Middle frontal gyrus (tissue), 1 donor: ENCODE data around the gene GALNT18.

ENCODE experiments used
- DNase-seq: peaks from one replicate; pipeline ENCODE4 v3.0.0-alpha.2; 2015; ENCODE audit warnings: low spot score; ENCODE audit errors: extremely low spot score

The GALNT18 gene

GRCh38 chr11:11436715-11437313 is 185.0 kb downstream of the GALNT18 start:
- DNase-seq: no peak

GRCh38 chr11:11435635-11436034 is 186.2 kb downstream of the GALNT18 start:
- DNase-seq: no peak

DNA sequence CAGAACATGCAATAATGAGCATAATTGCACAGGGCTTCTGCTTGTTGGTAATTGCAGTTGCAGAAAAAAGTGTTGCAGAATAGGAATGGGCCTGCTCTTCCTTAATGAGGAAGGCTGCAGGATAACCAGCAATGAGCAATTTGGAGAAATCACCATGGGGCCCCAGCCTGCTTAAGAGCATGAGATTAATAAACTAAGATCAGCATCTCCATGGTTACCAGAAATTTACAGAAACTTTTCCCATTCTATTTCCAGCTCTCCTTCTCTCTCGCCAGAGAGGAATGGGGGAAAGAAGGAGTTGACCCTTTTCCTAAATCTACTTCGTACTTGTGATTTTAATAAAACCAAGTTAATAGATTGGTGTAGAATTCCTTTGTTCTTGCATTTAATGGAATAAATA is 187.8 kb downstream of the GALNT18 start:
- DNase-seq: no peak

DNA sequence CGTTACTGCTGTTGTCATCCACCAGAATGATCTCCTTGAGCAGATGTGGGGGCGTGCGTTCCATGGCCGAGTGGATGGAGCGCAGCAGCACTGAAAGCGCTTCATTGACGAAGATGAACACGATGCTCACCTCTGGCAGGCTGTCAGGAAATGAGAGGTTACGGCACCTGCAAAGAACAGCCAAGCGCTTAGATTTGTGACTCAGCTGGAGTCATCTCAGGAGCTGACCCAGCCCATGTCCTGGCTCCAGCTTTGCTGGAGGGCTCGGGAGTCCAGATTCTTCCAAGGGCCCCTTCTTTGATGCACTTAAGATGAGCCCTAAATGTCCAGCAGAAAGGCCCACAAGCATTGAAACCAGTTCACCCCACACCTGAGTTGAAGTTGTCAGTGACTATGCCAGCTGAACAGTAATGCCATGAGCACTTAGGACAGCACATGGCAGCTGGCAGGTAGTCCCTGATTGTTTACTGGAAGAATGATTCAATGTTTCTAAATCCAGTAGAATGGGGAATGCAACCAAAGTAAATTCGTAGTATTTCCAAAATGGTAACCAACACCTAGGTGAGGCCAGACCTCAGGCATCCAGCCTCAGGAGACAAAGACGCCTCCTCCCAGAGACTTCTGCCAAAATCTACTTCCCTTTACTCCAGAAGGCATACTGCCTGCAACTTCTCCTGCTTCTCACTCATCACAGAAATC is 189.0 kb downstream of the GALNT18 start:
- no peak for DNase-seq

- no peak for DNase-seq
These were observed 191.4 kb downstream of the GALNT18 start for GRCh38 chr11:11430431-11430830.

DNA sequence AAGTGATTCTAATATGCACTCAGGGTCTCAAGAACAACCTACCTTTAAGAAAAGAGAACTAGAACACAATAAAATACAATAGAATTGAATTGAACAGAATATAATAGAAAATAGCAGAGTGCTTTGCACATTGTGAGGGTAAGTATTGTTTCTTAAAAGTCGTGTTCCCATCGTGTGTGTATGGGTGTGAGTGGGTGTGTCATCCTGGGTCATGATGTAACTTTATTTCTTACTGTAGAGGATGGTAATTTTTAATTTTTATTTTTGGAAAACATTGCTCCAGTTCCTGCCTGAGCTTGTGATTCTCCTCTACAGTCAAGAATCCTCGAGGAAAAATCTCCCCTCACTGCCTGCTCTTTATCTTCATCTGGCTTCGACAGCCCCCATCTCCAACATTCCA is 193.1 kb downstream of the GALNT18 start:
- DNase-seq: no peak

DNA sequence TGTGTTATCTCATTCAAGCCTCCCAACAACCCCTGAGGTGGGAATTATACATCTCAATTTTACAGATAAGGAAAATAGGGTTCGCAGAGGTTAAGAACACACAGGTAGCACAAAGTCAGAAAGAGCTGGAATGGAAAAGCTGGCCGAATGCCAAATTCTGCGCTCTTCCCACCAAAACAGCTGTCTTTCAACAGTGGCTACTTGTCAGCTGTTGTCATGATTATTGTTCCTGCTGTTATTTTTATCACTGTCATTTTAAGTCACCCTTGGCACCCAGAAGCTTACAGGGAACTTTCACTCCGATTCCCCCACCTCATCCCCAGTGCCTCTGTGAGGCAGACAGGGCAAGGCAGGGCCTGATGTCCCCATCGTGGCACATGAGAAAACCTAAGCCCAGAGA is 194.3 kb downstream of the GALNT18 start:
- DNase-seq: no peak

DNA sequence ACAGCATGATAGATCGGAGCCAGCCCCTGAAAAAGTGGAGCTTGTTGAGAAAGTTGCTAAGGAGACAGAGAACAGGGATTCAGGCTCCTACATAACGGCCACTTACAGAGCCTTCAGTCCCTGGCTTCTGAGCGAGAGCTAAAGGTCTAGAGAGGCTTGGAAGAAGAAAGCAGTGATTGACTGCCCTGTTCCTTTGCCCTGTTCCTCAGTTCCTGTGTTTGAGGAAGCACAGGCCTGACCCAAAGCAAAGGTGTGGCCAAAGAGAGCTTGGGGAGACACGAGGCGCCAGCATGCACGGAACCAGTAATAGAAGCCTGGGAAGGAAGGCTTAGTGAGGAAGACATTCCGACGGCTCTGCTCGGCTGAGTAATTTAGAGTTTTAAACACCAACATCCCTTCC is 194.7 kb downstream of the GALNT18 start:
- DNase-seq: no peak

DNA sequence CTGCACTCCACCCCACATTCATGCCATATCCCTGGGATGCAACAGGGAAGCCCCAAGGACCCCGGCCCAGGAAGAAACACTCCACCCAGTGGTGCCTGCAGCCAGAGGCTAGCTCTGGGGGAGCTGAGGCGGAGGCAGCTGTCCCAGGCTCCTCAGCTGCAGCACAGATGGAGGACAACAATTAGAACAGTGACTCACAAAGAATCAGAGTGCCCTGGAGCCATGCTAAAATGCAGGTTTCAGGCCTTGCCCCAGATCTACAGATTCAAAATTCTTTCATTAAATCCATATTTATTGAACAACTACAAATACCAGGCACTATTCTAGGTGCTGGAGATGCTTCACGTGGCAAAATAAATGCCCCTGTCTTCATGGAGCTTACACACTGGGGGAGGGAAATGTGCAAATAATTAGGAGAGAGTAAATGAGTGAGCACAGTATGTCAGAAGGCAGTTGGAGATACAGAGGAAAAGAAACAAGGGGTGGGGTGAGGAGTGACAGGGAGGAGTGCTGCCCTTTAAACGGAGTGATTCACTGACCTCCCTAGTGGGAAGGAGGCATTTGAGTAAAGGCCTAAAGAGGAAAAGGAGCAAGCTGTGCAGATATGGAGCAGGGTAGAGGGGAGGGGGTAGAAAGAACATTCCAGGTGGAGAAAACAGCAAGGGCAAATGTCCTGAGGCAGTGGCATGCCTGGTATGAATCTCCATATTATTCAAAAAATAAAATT is 195.4 kb downstream of the GALNT18 start:
- no peak for DNase-seq

DNA sequence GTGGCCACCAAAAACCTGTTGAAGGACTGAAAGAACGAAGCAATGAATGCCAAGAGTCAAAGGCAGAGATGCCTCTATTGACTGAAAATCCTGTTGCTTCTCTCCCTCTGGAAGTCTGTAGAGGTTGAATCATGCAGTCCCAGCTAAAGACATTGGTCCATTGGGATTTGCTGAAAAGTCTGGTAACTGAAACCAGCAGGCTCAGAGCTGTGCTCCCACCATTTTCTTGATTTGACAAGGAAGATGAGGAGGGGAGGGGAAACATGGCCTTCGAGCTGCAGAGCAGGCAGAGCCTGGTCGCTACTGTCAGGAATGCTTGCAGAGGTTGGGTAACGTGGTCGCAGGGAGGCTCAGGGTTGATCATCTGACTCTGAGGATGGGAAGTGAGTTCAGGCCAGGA is 196.0 kb downstream of the GALNT18 start:
- DNase-seq: no peak

- no peak for DNase-seq
These were observed 197.1 kb downstream of the GALNT18 start for GRCh38 chr11:11424688-11425087.

GRCh38 chr11:11422411-11423128 is 199.2 kb downstream of the GALNT18 start:
- no peak for DNase-seq

- no peak for DNase-seq
These were observed 200.3 kb downstream of the GALNT18 start for GRCh38 chr11:11421509-11421908.

- DNase-seq: no peak
These were observed 200.9 kb downstream of the GALNT18 start for GRCh38 chr11:11420899-11421285.

- no peak for DNase-seq
These were observed 201.5 kb downstream of the GALNT18 start for GRCh38 chr11:11420191-11420898.

- DNase-seq: no peak
These were observed 202.1 kb downstream of the GALNT18 start for GRCh38 chr11:11419747-11420146.

- no peak for DNase-seq
These were observed 204.9 kb downstream of the GALNT18 start for GRCh38 chr11:11416917-11417316.

- DNase-seq: no peak
These were observed 205.3 kb downstream of the GALNT18 start for GRCh38 chr11:11416502-11416901.

DNA sequence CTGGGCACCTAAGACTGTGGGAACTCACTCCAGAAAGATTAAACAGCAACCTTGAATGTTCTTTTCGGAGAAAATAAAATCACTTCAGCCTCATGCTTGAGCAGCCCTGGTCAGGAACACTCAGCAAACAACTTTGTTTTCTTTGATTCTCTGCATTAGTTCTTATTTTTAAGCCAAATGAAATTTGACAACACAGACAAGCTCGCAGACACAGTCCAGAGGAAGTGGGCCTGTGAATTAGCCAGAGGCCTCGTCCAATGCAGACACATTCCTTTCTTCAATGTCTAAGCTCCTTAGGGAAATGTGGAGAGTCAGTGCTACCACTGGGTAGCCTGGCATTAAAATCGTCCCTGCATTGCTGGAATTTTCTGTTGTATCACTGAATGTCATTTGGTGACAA is 205.9 kb downstream of the GALNT18 start:
- no peak for DNase-seq

DNA sequence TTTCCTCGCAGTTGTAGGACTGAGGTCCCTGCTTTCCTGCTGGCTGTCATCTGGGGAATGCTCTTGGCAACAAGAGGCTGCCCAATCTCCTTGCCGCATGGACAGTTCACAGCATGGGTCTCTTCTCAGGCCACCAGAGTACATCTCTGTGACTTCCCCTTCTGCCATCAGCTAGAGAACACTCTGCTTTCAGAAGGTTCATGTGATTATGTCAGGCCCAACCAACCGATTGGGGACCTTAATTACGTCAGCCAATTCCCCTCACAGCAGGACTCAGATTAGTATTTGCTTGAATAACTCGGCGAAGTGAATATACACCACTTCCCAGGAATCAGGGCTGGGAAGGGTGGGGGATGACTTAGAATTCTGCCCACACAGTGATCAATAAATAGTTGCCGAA is 206.8 kb downstream of the GALNT18 start:
- no peak for DNase-seq

GRCh38 chr11:11413776-11414175 is 208.0 kb downstream of the GALNT18 start:
- no peak for DNase-seq
